ENCODE results near the gene IL19.

Gene IL19

GRCh38 chr1:206873603-206874188 is 103.1 kb downstream of the IL19 start:
- Histone ChIP-seq H3K9ac (ENCODE audit: low read length) (no peak overlapping the region), H2AFZ (ENCODE audit: low read depth, low read length, severe bottlenecking) (no peak overlapping the region), H3K79me2 (ENCODE audit: insufficient read depth, low read length) (no peaks in the 10 kb centered on the region), H3K9me3 (ENCODE audit: insufficient read depth, low read length) (peaks cover 21% of the 10 kb centered on the region; the same call in 1 of the 2 replicates), H3K36me3 (ENCODE audit: low read length) (no peaks in the 10 kb centered on the region), H3K4me3 (ENCODE audit: insufficient read depth, low read length, poor library complexity, severe bottlenecking) (no peak overlapping the region), H3K27ac (ENCODE audit: low read depth, low read length) (no peak overlapping the region), H3F3A (ENCODE audit: insufficient read depth) (no peaks in the 10 kb centered on the region), H3K27me3 (ENCODE audit: low read length) (0 out of 2 replicates have a peak, but pooled peaks cover 3% of the 10 kb centered on the region), H4K20me1 (ENCODE audit: low read depth, low read length) (no peaks in the 10 kb centered on the region), H3K9me2 (replicated peaks; ENCODE audit: insufficient read depth, low read length) (no peaks in the 10 kb centered on the region), H3K4me2 (ENCODE audit: low read depth, low read length, poor library complexity, severe bottlenecking) (no peak overlapping the region)
- TF ChIP-seq EZH2phosphoT487 (conservative IDR thresholded peaks at IDR 0.05; ENCODE audit: low read length) (no peak), CTCF (IDR thresholded peaks at IDR 0.05; ENCODE audit: insufficient read depth, low read length, poor library complexity, severe bottlenecking) (no peak)

GRCh38 chr1:206875752-206876377 is 105.3 kb downstream of the IL19 start:
- H2AFZ ChIP-seq (ENCODE audit: low read depth, low read length, severe bottlenecking) = no peak overlapping the region
- no peaks in the 10 kb centered on the region for H3K9me2 ChIP-seq (replicated peaks; ENCODE audit: insufficient read depth, low read length)

GRCh38 chr1:206878456-206878855 is 107.9 kb downstream of the IL19 start:
- Histone ChIP-seq H3K9ac (ENCODE audit: low read length) (no peak overlapping the region), H3K27ac (ENCODE audit: low read depth, low read length) (no peak overlapping the region), H2AFZ (ENCODE audit: low read depth, low read length, severe bottlenecking) (no peak overlapping the region), H3K79me2 (ENCODE audit: insufficient read depth, low read length) (no peaks in the 10 kb centered on the region), H4K20me1 (ENCODE audit: low read depth, low read length) (no peaks in the 10 kb centered on the region), H3F3A (ENCODE audit: insufficient read depth) (no peaks in the 10 kb centered on the region), H3K4me2 (ENCODE audit: low read depth, low read length, poor library complexity, severe bottlenecking) (no peak overlapping the region), H3K36me3 (ENCODE audit: low read length) (no peaks in the 10 kb centered on the region), H3K9me3 (ENCODE audit: insufficient read depth, low read length) (peaks cover 21% of the 10 kb centered on the region; the same call in 1 of the 2 replicates), H3K27me3 (ENCODE audit: low read length) (0 out of 2 replicates have a peak, but pooled peaks cover 3% of the 10 kb centered on the region), H3K4me3 (ENCODE audit: insufficient read depth, low read length, poor library complexity, severe bottlenecking) (no peak overlapping the region), H3K9me2 (replicated peaks; ENCODE audit: insufficient read depth, low read length) (no peaks in the 10 kb centered on the region)
- TF ChIP-seq CTCF (IDR thresholded peaks at IDR 0.05; ENCODE audit: insufficient read depth, low read length, poor library complexity, severe bottlenecking) = no peak
- no peak for TF ChIP-seq EZH2phosphoT487 (conservative IDR thresholded peaks at IDR 0.05; ENCODE audit: low read length)

More at GRCh38 chr1:206875752-206876377, 105.3 kb downstream of the IL19 start:
- Histone ChIP-seq H3K36me3 (ENCODE audit: low read length) (no peaks in the 10 kb centered on the region), H3K9me3 (ENCODE audit: insufficient read depth, low read length) (peaks cover 21% of the 10 kb centered on the region; the same call in 1 of the 2 replicates), H3F3A (ENCODE audit: insufficient read depth) (no peaks in the 10 kb centered on the region), H3K4me2 (ENCODE audit: low read depth, low read length, poor library complexity, severe bottlenecking) (no peak overlapping the region), H3K27ac (ENCODE audit: low read depth, low read length) (no peak overlapping the region), H3K4me3 (ENCODE audit: insufficient read depth, low read length, poor library complexity, severe bottlenecking) (no peak overlapping the region), H3K9ac (ENCODE audit: low read length) (no peak overlapping the region), H4K20me1 (ENCODE audit: low read depth, low read length) (no peaks in the 10 kb centered on the region), H3K27me3 (ENCODE audit: low read length) (0 out of 2 replicates have a peak, but pooled peaks cover 3% of the 10 kb centered on the region), H3K79me2 (ENCODE audit: insufficient read depth, low read length) (no peaks in the 10 kb centered on the region)
- TF ChIP-seq EZH2phosphoT487 (conservative IDR thresholded peaks at IDR 0.05; ENCODE audit: low read length) (no peak), CTCF (IDR thresholded peaks at IDR 0.05; ENCODE audit: insufficient read depth, low read length, poor library complexity, severe bottlenecking) (no peak)
